Activated naive CD8-positive, alpha-beta T cell treated with anti-CD3 and anti-CD28 coated beads, Interleukin-2, amount 50 U/mL, for 24 hours (primary cell): ENCODE data around the gene TFRC.
"Not testable (repeated sequence)": the region's sequence is repeated elsewhere in the genome, so short reads cannot be mapped to it uniquely, and the experiment has no call there.

Source experiments
- ATAC-seq: fragments of 150-1000 bp; cut with Tn5 transposase; one replicate; pipeline ENCODE4 v1.10.0; 2021
- DNase-seq: peaks from one replicate; pipeline ENCODE4 v3.0.0; 2021
- H3K27ac Mint-ChIP-seq: one replicate; pipeline ENCODE4 v1.8.0; 2021; ENCODE audit warnings: mild to moderate bottlenecking, mixed read lengths
- H3K27me3 Mint-ChIP-seq: one replicate; pipeline ENCODE4 v1.8.0; 2021; ENCODE audit warnings: mixed read lengths
- H3K36me3 Mint-ChIP-seq: one replicate; pipeline ENCODE4 v1.8.0; 2021; ENCODE audit warnings: low read depth, mixed read lengths
- H3K4me1 Mint-ChIP-seq: one replicate; pipeline ENCODE4 v1.8.0; 2021; ENCODE audit warnings: mixed read lengths
- H3K4me3 Mint-ChIP-seq: one replicate; pipeline ENCODE4 v1.8.0; 2021; ENCODE audit warnings: mild to moderate bottlenecking, moderate library complexity, mixed read lengths
- H3K9me3 Mint-ChIP-seq: one replicate; pipeline ENCODE4 v1.8.0; 2021; ENCODE audit warnings: mixed read lengths

Gene TFRC

DNA sequence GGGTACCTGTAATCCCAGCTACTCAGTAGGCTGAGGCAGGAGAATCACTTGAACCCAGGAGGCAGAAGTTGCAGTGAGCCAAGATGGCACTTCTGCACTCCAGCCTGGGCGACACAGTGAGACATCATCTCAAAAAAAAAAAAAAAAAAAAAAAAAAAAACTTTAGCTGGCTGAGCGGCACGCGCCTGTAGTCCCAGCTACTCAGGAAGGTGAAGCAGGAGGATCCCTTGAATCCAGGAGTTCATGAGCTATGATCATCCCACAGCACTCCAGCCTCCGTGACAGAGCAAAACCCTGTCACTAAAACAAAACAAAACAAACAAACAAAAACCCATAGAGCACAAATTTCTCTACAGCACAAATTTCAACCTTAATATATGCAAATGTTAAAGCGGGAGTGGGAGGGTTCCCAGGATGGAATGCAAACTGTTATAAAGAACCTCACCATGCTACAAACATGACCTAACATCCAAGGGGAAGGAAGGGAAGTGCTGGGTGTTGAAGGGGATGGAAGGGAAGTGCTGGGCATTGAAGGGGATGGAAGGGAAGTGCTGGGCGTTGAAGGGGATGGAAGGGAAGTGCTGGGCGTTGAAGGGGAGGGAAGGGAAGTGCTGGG, 16.6 kb upstream of the TFRC start:
- not testable (repeated sequence) for H3K4me3 Mint-ChIP-seq, H3K27ac Mint-ChIP-seq, H3K36me3 Mint-ChIP-seq, DNase-seq, ATAC-seq, H3K27me3 Mint-ChIP-seq, H3K9me3 Mint-ChIP-seq
- H3K4me1 Mint-ChIP-seq = peaks cover 22% of the 10 kb centered on the region

- ATAC-seq (peak; percentile 76), DNase-seq (no peak)
- H3K27ac Mint-ChIP-seq = no peak overlapping the region
- no peaks in the 10 kb centered on the region for H3K9me3 Mint-ChIP-seq
- no peaks in the 10 kb centered on the region for H3K36me3 Mint-ChIP-seq
- H3K27me3 Mint-ChIP-seq = no peaks in the 10 kb centered on the region
- no peak overlapping the region for H3K4me3 Mint-ChIP-seq
- peaks cover 25% of the 10 kb centered on the region for H3K4me1 Mint-ChIP-seq
Measured at GRCh38 chr3:196097373-196098154, 15.7 kb upstream of the TFRC start.

DNA sequence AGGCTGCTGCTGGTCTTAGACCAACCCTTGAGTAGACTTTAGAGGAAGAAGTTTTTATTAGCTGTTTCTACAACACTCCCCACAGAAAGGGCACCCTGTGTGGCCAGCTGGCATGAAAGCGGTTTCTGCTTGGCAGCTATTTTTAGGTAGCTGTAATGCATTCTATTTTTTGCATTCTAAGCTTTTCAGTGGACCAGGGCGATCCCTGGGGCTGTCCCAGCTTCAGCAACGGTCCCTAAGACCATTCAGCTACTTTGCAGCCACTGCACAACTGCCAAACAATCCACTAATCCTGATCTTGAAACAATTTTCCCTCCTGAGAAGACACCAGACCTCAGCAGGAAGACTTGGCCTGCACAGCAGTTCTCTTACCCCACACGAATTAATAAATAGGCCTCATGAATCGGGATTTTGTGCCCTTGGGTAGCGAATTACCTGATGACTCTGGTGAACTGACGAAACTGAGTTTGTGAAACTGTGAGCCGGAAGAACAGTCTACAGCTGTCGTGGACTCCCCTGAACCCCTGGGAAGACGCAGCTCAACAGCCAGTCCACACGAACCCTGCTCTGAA, 14.6 kb upstream of the TFRC start:
- Mint-ChIP-seq H3K36me3 (no peaks in the 10 kb centered on the region), H3K9me3 (no peaks in the 10 kb centered on the region), H3K4me1 (peaks cover 25% of the 10 kb centered on the region), H3K4me3 (no peak overlapping the region), H3K27me3 (no peaks in the 10 kb centered on the region), H3K27ac (no peak overlapping the region)
- no peak for DNase-seq
- peak; percentile 32 for ATAC-seq

- H3K36me3 Mint-ChIP-seq = no peaks in the 10 kb centered on the region
- no peak for DNase-seq
- H3K27me3 Mint-ChIP-seq = no peaks in the 10 kb centered on the region
- no peak overlapping the region for H3K27ac Mint-ChIP-seq
- no peaks in the 10 kb centered on the region for H3K9me3 Mint-ChIP-seq
- peaks cover 21% of the 10 kb centered on the region for H3K4me1 Mint-ChIP-seq
- no peak overlapping the region for H3K4me3 Mint-ChIP-seq
- no peak for ATAC-seq
Measured at GRCh38 chr3:196093317-196094111, 11.6 kb upstream of the TFRC start.

DNA sequence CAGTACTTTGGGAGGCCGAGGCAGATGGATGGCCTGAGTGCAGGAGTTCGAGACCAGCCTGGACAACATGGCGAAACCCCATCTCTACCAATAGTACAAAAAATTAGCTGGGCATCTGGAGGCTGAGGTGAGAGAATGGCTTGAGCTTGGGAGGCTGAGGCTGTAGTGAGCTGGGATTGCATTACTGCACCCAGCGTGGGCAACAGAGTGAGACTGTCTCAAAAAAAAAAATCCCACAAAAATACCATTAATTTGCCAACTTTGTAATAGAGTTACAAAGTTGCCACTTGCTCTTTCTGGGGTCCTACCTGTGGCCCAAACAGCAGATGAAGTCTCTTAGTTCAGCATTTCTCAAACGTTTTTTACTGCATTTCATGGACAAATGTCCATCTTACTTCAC, 6.0 kb upstream of the TFRC start:
- Mint-ChIP-seq H3K27ac (no peak overlapping the region), H3K27me3 (no peaks in the 10 kb centered on the region), H3K4me3 (no peak overlapping the region), H3K9me3 (no peaks in the 10 kb centered on the region), H3K4me1 (peaks cover under 1% of the 10 kb centered on the region), H3K36me3 (no peaks in the 10 kb centered on the region)
- DNase-seq (no peak), ATAC-seq (no peak)

DNA sequence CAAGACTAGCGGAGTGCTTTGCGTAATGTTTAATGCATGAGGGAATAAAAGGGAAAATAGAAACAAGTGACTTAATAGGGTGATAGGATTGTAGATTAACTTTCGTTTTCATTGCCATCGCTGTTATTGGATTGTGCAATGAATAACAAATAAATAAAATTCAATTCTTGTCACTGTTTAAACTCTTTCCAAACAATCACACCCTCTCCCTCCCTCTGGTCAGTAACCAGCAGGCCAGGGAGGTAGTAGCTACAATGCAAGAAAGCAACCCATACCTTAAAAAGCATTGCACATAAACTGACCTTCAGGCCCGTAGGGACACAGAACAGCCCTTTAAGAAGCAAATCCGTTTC, 705 bp upstream of the TFRC start:
- no peak for DNase-seq
- H3K4me3 Mint-ChIP-seq = peak overlapping the region; percentile 96
- no peaks in the 10 kb centered on the region for H3K27me3 Mint-ChIP-seq
- ATAC-seq = no peak
- H3K36me3 Mint-ChIP-seq = peaks cover 31% of the 10 kb centered on the region
- H3K4me1 Mint-ChIP-seq = peaks cover 38% of the 10 kb centered on the region
- H3K9me3 Mint-ChIP-seq = no peaks in the 10 kb centered on the region
- peak overlapping the region; percentile 93 for H3K27ac Mint-ChIP-seq

DNA sequence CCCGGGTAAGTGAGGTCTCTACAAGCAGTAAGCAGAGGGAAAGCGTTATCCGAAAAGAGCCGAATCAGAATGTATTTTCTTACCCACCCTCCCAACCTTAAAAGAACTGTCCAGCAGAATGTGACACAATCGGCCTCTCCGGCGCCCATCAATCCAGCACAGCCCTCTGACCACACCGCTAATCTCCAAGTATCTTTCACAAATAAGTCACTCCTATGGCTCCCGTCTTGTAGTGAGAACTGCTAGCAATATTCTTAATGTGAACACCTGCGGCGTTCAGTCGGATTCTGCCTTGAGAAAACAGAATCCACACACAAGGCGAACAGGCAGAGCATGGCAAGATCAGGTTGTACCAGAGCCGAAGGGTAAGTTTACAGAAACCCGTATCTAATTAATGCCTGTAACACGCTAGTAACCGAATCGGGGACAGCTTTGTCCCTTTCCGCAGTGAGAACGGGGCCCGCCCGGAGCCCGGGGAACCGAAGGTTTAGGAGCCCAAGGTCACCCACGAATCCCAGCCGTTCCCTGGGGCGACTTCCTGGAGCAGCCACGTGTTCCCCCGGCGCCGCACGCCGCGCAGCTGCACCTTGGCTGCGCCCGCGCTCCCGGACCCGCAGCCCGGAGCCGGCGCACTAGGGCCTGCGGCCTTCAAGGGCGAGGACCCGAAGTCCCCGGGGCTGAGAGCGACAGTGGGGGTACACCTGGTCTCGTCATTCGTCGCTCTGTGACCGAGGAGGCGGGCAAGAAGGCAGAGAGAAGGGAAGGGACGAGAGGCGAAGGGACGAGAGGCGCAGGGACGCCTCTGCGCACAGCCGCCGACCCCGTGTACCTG, 672 bp downstream of the TFRC start:
- peak overlapping the region; percentile 93 for H3K27ac Mint-ChIP-seq
- H3K36me3 Mint-ChIP-seq = peaks cover 38% of the 10 kb centered on the region
- H3K4me3 Mint-ChIP-seq = peak overlapping the region; percentile 96
- peaks cover 47% of the 10 kb centered on the region for H3K4me1 Mint-ChIP-seq
- H3K27me3 Mint-ChIP-seq = no peaks in the 10 kb centered on the region
- DNase-seq = peak; percentile 64
- no peaks in the 10 kb centered on the region for H3K9me3 Mint-ChIP-seq
- ATAC-seq = peak; percentile 49

DNA sequence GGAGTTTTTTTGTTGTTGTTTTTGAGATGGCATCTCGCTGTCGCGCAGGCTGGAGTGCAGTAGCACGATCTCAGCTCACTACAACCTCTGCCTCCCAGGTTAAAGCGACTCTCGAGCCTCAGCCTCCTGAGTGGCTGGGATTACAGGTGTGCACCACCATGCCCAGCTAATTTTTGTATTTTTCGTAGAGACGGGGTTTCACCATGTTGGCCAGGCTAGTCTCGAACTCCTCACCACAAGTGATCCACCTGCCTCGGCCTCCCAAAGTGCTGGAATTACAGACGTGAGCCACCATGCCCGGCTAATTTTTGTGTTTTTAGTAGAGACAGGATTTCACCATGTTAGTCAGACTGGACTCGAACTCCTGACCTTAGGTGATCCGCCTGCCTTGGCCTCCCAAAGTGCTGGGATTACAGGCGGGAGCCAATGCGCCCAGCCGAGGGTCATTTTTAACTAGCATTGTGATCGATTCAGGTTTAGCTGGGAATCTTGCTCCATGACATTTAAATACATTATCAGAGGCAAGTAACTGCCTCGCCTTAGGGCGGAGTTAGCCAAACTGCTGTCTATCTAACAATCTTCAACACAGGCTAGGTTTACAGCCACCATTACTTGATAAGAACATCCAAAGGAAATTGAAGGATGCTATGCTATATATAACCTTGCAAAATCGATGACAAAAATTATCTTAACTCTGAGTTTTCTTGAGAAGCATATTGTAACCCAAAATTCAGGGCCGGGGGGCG, 1.6 kb downstream of the TFRC start:
- H3K36me3 Mint-ChIP-seq = peaks cover 42% of the 10 kb centered on the region
- not testable (repeated sequence) for ATAC-seq, H3K9me3 Mint-ChIP-seq, H3K27me3 Mint-ChIP-seq, DNase-seq
- H3K4me3 Mint-ChIP-seq = peak overlapping the region; percentile 96
- H3K27ac Mint-ChIP-seq = peak overlapping the region; percentile 93
- H3K4me1 Mint-ChIP-seq = peaks cover 47% of the 10 kb centered on the region

DNA sequence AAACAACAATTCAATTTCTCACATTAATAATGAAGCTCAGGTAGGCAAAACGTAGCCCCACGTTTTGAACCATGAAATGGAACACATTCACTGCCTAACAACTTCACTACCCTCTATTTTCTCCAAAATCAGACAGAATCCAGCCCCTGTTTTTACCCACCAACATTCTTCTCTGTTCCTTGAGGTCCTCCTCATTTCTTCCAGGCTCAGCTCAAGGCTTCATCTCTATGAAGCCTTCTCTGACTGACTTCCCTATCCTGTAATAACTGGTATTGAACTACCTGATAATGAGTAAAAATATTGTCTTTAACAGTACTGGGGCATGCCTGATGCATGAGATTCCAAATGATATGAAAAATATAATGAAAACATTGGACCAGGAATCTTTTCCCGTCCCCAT, 2.2 kb downstream of the TFRC start:
- ATAC-seq (no peak), DNase-seq (no peak)
- Mint-ChIP-seq H3K36me3 (peaks cover 47% of the 10 kb centered on the region), H3K4me1 (peaks cover 47% of the 10 kb centered on the region), H3K27ac (peak overlapping the region; percentile 93), H3K27me3 (no peaks in the 10 kb centered on the region), H3K9me3 (no peaks in the 10 kb centered on the region), H3K4me3 (peak overlapping the region; percentile 96)

DNA sequence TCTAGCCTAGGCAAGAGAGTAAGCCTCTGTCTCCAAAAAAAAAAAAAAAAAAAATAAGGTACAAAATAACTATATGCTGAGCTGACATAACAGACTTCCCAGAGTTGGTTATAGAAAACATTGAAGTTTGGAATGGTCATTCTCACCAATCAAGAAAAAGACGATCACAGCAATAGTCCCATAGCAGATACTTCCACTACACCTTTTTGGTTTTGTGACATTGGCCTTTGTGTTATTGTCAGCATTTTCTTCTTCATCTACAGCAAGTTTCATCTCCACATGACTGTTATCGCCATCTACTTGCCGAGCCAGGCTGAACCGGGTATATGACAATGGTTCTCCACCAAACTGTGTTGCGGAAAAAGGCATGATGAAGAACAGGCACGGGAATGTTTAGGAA, 6.9 kb downstream of the TFRC start:
- Mint-ChIP-seq H3K27ac (no peak overlapping the region), H3K27me3 (no peaks in the 10 kb centered on the region), H3K36me3 (peaks cover 75% of the 10 kb centered on the region), H3K4me3 (no peak overlapping the region), H3K9me3 (no peaks in the 10 kb centered on the region), H3K4me1 (peaks cover 36% of the 10 kb centered on the region)
- ATAC-seq (no peak), DNase-seq (no peak)

GRCh38 chr3:196073255-196073753, 8.6 kb downstream of the TFRC start:
- ATAC-seq (peak; percentile 98), DNase-seq (peak; percentile 55)
- H3K9me3 Mint-ChIP-seq = no peaks in the 10 kb centered on the region
- no peak overlapping the region for H3K4me3 Mint-ChIP-seq
- peaks cover 21% of the 10 kb centered on the region for H3K4me1 Mint-ChIP-seq
- peak overlapping the region; percentile 20 for H3K27ac Mint-ChIP-seq
- H3K36me3 Mint-ChIP-seq = peaks cover 73% of the 10 kb centered on the region
- no peaks in the 10 kb centered on the region for H3K27me3 Mint-ChIP-seq

DNA sequence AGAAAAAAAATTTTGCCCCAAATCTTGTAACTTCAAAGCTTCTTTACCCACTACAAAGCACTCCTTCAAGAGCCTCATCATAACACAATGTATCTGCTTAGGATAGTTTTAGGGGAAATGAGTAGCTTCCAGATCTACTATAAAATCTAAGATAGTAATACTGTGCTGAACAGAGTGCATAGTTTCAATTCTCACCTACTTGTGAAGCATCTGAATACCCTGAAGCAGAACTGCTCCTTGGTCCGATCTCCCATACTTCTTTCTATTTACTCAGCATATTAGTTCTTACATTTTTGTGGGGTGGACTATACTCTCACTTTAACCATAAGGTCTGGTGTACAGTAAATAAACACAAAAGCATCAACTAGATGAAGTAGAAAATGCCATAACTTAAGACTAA, 9.6 kb downstream of the TFRC start:
- no peaks in the 10 kb centered on the region for H3K9me3 Mint-ChIP-seq
- no peak overlapping the region for H3K4me3 Mint-ChIP-seq
- no peak for DNase-seq
- H3K27me3 Mint-ChIP-seq = no peaks in the 10 kb centered on the region
- H3K36me3 Mint-ChIP-seq = peaks cover 75% of the 10 kb centered on the region
- H3K27ac Mint-ChIP-seq = peak overlapping the region; percentile 14
- no peak for ATAC-seq
- H3K4me1 Mint-ChIP-seq = peaks cover 15% of the 10 kb centered on the region

DNA sequence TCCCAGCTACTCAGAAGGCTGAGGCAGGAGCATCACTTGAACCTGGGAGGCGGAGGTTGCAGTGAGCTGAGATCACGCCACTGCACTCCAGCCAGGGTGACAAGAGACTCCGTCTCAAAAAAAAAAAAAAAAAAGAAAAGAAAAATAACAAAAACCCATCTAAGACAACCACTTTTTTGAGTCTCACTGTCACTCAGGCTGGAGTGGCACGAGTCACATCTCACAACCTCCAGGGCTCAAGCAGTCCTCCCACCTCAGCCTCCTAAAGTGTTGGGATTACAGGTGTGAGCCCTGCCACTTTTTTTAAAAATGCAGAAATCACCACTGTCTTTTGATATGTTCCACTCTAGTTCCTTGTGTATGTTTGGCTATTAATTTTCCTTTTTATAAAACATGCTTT, 13.1 kb downstream of the TFRC start:
- H3K4me3 Mint-ChIP-seq, H3K27ac Mint-ChIP-seq, H3K9me3 Mint-ChIP-seq, DNase-seq, ATAC-seq, H3K27me3 Mint-ChIP-seq: not testable (repeated sequence)
- H3K4me1 Mint-ChIP-seq = peaks cover 11% of the 10 kb centered on the region
- peaks cover 87% of the 10 kb centered on the region for H3K36me3 Mint-ChIP-seq
